OCI-LY3 (cell line): ENCODE results near the gene KAZN.

Source experiments
- H2AFZ ChIP-seq: fragments of 200-600, 300-600 bp; shearing (Covaris generic); 2 replicates; pipeline ENCODE4 v1.6.0; 2014; ENCODE audit warnings: antibody characterized with exemption, low read depth, low read length
- H3K27ac ChIP-seq: fragments of 200-600, 300-600 bp; sonication (generic); 2 replicates; pipeline ENCODE4 v1.5.1; 2014; ENCODE audit warnings: mild to moderate bottlenecking, low read length, moderate library complexity, mixed read lengths
- H3K27me3 ChIP-seq: fragments of 200-600, 300-600 bp; sonication (generic); 2 replicates; pipeline ENCODE4 v1.6.1; 2014; ENCODE audit warnings: low read depth, low read length, mixed read lengths
- H3K36me3 ChIP-seq: fragments of 200-600, 300-600 bp; sonication (generic); replicated peaks from 2 replicates; pipeline ENCODE3; 2014; ENCODE audit warnings: low read depth, low read length, mixed read lengths
- H3K4me1 ChIP-seq: fragments of 300-600, 200-600 bp; sonication (generic); 2 replicates; pipeline ENCODE4 v1.6.1; 2014; ENCODE audit warnings: low read length, mixed read lengths
- H3K4me2 ChIP-seq: fragments of 200-600, 300-600 bp; sonication (generic); 2 replicates; pipeline ENCODE4 v1.6.1; 2014; ENCODE audit warnings: low read length, mixed read lengths
- H3K4me3 ChIP-seq: fragments of 300-600, 200-600 bp; sonication (generic); 2 replicates; pipeline ENCODE4 v1.5.1; 2014; ENCODE audit warnings: antibody characterized with exemption, mild to moderate bottlenecking, low read length, moderate library complexity
- H3K79me2 ChIP-seq: fragments of 300-600, 200-600 bp; shearing (Covaris generic); 2 replicates; pipeline ENCODE4 v1.6.1; 2014; ENCODE audit warnings: mild to moderate bottlenecking, low read length, mixed read lengths
- H3K9ac ChIP-seq: fragments of 300-600, 200-600 bp; shearing (Covaris generic); 2 replicates; pipeline ENCODE4 v1.6.0; 2014; ENCODE audit warnings: mild to moderate bottlenecking, low read length, moderate library complexity
- H3K9me3 ChIP-seq: fragments of 200-600, 300-600 bp; shearing (Covaris generic); 2 replicates; pipeline ENCODE4 v1.6.1; 2014; ENCODE audit warnings: low read length, mixed read lengths; ENCODE audit not compliant: insufficient read depth
- H4K20me1 ChIP-seq: fragments of 200-600, 300-600 bp; sonication (generic); 2 replicates; pipeline ENCODE4 v1.6.1; 2016; ENCODE audit warnings: low read length, mixed read lengths; ENCODE audit not compliant: insufficient read depth
- CTCF ChIP-seq: fragments of 200-600, 300-600 bp; sonication (generic); IDR thresholded peaks from 2 replicates; pipeline ENCODE4 v1.5.1; 2014; ENCODE audit warnings: antibody characterized with exemption, low read length, low read depth
- EZH2phosphoT487 ChIP-seq: fragments of 200-600 bp; shearing (Covaris generic); IDR thresholded peaks from 2 replicates; pipeline ENCODE4 v1.6.1; 2018; ENCODE audit warnings: antibody characterized with exemption, mixed run types, low read depth

Gene KAZN

GRCh38 chr1:14565090-14565489 lies 33.4 kb upstream of the KAZN start:
- Histone ChIP-seq H3K27ac (no peak overlapping the region), H2AFZ (no peak overlapping the region), H3K4me2 (no peak overlapping the region), H3K4me3 (no peak overlapping the region), H3K9me3 (no peaks in the 10 kb centered on the region), H4K20me1 (no peaks in the 10 kb centered on the region), H3K27me3 (no peaks in the 10 kb centered on the region), H3K79me2 (no peaks in the 10 kb centered on the region), H3K36me3 (no peaks in the 10 kb centered on the region), H3K4me1 (no peaks in the 10 kb centered on the region), H3K9ac (no peak overlapping the region)
- TF ChIP-seq EZH2phosphoT487 (no peak), CTCF (no peak)

GRCh38 chr1:14567056-14567455 lies 31.4 kb upstream of the KAZN start:
- Histone ChIP-seq H3K36me3 (no peaks in the 10 kb centered on the region), H4K20me1 (no peaks in the 10 kb centered on the region), H3K27ac (no peak overlapping the region), H3K4me3 (no peak overlapping the region), H3K4me1 (no peaks in the 10 kb centered on the region), H3K9ac (no peak overlapping the region), H3K27me3 (no peaks in the 10 kb centered on the region), H2AFZ (no peak overlapping the region), H3K79me2 (no peaks in the 10 kb centered on the region), H3K4me2 (no peak overlapping the region), H3K9me3 (no peaks in the 10 kb centered on the region)
- TF ChIP-seq CTCF (no peak), EZH2phosphoT487 (no peak)

GRCh38 chr1:14567903-14568302 lies 30.6 kb upstream of the KAZN start:
- H3K4me3 ChIP-seq = no peak overlapping the region
- no peak overlapping the region for H3K27ac ChIP-seq
- H3K36me3 ChIP-seq = no peaks in the 10 kb centered on the region

GRCh38 chr1:14568716-14569355 lies 29.6 kb upstream of the KAZN start:
- Histone ChIP-seq H4K20me1 (no peaks in the 10 kb centered on the region), H3K9me3 (no peaks in the 10 kb centered on the region), H3K79me2 (no peaks in the 10 kb centered on the region), H3K4me2 (no peak overlapping the region), H2AFZ (no peak overlapping the region), H3K27me3 (no peaks in the 10 kb centered on the region), H3K4me3 (no peak overlapping the region), H3K27ac (no peak overlapping the region), H3K36me3 (no peaks in the 10 kb centered on the region), H3K9ac (no peak overlapping the region), H3K4me1 (no peaks in the 10 kb centered on the region)
- no peak for TF ChIP-seq EZH2phosphoT487
- no peak for TF ChIP-seq CTCF

More at GRCh38 chr1:14567903-14568302, 30.6 kb upstream of the KAZN start:
- Histone ChIP-seq H3K27me3 (no peaks in the 10 kb centered on the region), H4K20me1 (no peaks in the 10 kb centered on the region), H3K79me2 (no peaks in the 10 kb centered on the region), H3K9ac (no peak overlapping the region), H3K4me2 (no peak overlapping the region), H3K4me1 (no peaks in the 10 kb centered on the region), H2AFZ (no peak overlapping the region), H3K9me3 (no peaks in the 10 kb centered on the region)
- TF ChIP-seq CTCF (no peak), EZH2phosphoT487 (no peak)
